ENCODE data around the gene ERCC1. TPM values are rescaled to one million over a fixed set of nuclear protein-coding genes. Genes with fewer than 3 reads are reported as not detected.
A peak's percentile ranks its signal among the peaks of the same experiment; 100 is the strongest.

Gene ERCC1
- polyA plus RNA-seq, 1 donor from 2014 or later, result 69.2 TPM

- TF ChIP-seq MXI1 (conservative IDR thresholded peaks at IDR 0.05; ENCODE audit: poor library complexity, severe bottlenecking) (no peak), EP300 (conservative IDR thresholded peaks at IDR 0.05; ENCODE audit: poor library complexity, severe bottlenecking) (no peak), RAD21 (conservative IDR thresholded peaks at IDR 0.05) (no peak)
- TF ChIP-seq, protein P1, sequence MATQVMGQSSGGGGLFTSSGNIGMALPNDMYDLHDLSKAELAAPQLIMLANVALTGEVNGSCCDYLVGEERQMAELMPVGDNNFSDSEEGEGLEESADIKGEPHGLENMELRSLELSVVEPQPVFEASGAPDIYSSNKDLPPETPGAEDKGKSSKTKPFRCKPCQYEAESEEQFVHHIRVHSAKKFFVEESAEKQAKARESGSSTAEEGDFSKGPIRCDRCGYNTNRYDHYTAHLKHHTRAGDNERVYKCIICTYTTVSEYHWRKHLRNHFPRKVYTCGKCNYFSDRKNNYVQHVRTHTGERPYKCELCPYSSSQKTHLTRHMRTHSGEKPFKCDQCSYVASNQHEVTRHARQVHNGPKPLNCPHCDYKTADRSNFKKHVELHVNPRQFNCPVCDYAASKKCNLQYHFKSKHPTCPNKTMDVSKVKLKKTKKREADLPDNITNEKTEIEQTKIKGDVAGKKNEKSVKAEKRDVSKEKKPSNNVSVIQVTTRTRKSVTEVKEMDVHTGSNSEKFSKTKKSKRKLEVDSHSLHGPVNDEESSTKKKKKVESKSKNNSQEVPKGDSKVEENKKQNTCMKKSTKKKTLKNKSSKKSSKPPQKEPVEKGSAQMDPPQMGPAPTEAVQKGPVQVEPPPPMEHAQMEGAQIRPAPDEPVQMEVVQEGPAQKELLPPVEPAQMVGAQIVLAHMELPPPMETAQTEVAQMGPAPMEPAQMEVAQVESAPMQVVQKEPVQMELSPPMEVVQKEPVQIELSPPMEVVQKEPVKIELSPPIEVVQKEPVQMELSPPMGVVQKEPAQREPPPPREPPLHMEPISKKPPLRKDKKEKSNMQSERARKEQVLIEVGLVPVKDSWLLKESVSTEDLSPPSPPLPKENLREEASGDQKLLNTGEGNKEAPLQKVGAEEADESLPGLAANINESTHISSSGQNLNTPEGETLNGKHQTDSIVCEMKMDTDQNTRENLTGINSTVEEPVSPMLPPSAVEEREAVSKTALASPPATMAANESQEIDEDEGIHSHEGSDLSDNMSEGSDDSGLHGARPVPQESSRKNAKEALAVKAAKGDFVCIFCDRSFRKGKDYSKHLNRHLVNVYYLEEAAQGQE (IDR thresholded peaks at IDR 0.05; ENCODE audit: borderline replicate concordance), result no peak
Observed at GRCh38 chr19:45404557-45405434, 18.9 kb downstream of the ERCC1 start, which contains the start of gene PPP1R13L. PPP1R13L (minus strand) TSS chr19:45405069; CDS start chr19:45398318, 6,751 bp downstream.

DNA sequence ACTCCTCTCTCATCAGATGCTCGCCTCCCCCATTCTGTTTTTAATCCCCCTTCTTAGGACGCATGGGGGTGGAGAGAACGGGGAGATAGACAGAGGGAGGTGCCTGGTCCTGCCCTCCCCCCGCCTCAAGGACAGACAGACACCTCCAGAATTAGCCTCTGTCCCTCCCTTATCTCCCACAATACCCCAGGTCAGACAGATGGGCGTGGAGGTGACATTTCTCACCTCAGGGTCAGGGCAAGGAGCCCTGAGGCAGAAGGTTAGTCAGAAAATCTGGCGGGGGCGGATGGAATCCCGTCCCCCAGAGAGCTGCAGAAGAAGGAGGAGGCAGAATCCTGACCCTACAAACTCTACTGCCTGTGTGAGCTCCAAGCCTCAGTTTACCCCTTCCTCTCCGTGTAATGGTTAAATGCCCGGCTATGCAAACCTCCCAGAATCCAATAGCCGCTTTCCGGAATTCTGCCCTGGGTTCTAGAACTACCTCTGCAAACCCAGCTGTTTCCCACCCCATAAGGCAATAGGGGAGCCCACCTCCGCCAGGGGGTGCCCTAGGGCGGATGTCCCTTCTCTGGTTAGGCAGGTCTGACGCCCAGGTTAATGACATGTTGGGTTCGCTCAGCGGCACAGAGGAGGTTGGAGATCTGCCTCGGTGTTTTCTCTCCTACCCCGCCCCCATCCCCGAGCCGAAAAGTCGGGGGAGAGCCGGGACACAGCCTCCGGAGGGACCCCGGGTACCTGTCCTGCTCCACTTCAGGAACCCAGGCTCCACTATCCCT lies 19.7 kb downstream of the ERCC1 start:
- Histone ChIP-seq H3K36me3 (ENCODE audit: insufficient read depth, low read length) (no peaks in the 10 kb centered on the region), H3K4me2 (ENCODE audit: low read length) (no peak overlapping the region), H3K79me2 (replicated peaks; ENCODE audit: insufficient read depth, low read length) (no peaks in the 10 kb centered on the region), H3K4me3 (ENCODE audit: low read length) (no peak overlapping the region), H2AFZ (ENCODE audit: low read depth, low read length) (no peak overlapping the region), H3K9ac (ENCODE audit: low read length) (no peak overlapping the region), H3F3A (ENCODE audit: insufficient read depth, low read length, poor library complexity, severe bottlenecking) (no peaks in the 10 kb centered on the region), H3K27ac (ENCODE audit: low read length) (no peak overlapping the region), H3K9me3 (ENCODE audit: low read length) (no peaks in the 10 kb centered on the region), H3K9me2 (ENCODE audit: insufficient read depth, low read length) (no peaks in the 10 kb centered on the region), H4K20me1 (ENCODE audit: insufficient read depth) (no peaks in the 10 kb centered on the region), H3K27me3 (ENCODE audit: insufficient read depth, low read depth, low read length) (peaks cover 42% of the 10 kb centered on the region)
- TF ChIP-seq SMC3 (conservative IDR thresholded peaks at IDR 0.05; ENCODE audit: poor library complexity) (no peak), EZH2 (IDR thresholded peaks at IDR 0.05; ENCODE audit: borderline replicate concordance, insufficient read depth, low read length, poor library complexity, severe bottlenecking) (peak; percentile 25)
- TF ChIP-seq, protein P2, sequence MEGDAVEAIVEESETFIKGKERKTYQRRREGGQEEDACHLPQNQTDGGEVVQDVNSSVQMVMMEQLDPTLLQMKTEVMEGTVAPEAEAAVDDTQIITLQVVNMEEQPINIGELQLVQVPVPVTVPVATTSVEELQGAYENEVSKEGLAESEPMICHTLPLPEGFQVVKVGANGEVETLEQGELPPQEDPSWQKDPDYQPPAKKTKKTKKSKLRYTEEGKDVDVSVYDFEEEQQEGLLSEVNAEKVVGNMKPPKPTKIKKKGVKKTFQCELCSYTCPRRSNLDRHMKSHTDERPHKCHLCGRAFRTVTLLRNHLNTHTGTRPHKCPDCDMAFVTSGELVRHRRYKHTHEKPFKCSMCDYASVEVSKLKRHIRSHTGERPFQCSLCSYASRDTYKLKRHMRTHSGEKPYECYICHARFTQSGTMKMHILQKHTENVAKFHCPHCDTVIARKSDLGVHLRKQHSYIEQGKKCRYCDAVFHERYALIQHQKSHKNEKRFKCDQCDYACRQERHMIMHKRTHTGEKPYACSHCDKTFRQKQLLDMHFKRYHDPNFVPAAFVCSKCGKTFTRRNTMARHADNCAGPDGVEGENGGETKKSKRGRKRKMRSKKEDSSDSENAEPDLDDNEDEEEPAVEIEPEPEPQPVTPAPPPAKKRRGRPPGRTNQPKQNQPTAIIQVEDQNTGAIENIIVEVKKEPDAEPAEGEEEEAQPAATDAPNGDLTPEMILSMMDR (IDR thresholded peaks at IDR 0.05; ENCODE audit: poor library complexity, severe bottlenecking), result peak; percentile 17

More at GRCh38 chr19:45404557-45405434, 18.9 kb downstream of the ERCC1 start, which contains the start of gene PPP1R13L:
- no peaks in the 10 kb centered on the region for H3K36me3 ChIP-seq (ENCODE audit: insufficient read depth, low read length)
- H3K4me2 ChIP-seq (ENCODE audit: low read length), result peak within 1 kb of the TSS; percentile 79
- no peaks in the 10 kb centered on the region for H3K9me3 ChIP-seq (ENCODE audit: low read length)
- H3K9me2 ChIP-seq (ENCODE audit: insufficient read depth, low read length), result no peaks in the 10 kb centered on the region
- H3K4me3 ChIP-seq (ENCODE audit: low read length), result peak within 1 kb of the TSS; percentile 81
- H3K79me2 ChIP-seq (replicated peaks; ENCODE audit: insufficient read depth, low read length), result no peaks in the 10 kb centered on the region
- H4K20me1 ChIP-seq (ENCODE audit: insufficient read depth), result no peaks in the 10 kb centered on the region
- H3K9ac ChIP-seq (ENCODE audit: low read length), result peak within 1 kb of the TSS; percentile 88
- peak within 1 kb of the TSS; percentile 63 for H2AFZ ChIP-seq (ENCODE audit: low read depth, low read length)
- peaks cover 40% of the 10 kb centered on the region for H3K27me3 ChIP-seq (ENCODE audit: insufficient read depth, low read depth, low read length)
- no peak within 1 kb of the TSS for H3K27ac ChIP-seq (ENCODE audit: low read length)
- no peaks in the 10 kb centered on the region for H3F3A ChIP-seq (ENCODE audit: insufficient read depth, low read length, poor library complexity, severe bottlenecking)

All from neural cell (in vitro differentiated cells).